Ishikawa (cell line): ENCODE results near the gene PAIP2.

Source experiments
- CEBPB ChIP-seq: IDR thresholded peaks from 2 replicates; pipeline ENCODE4 v1.6.1; 2012
- CREB1 ChIP-seq: IDR thresholded peaks from 2 replicates; pipeline ENCODE4 v1.6.1; 2012; ENCODE audit warnings: low read depth
- EGR1 ChIP-seq: IDR thresholded peaks from 2 replicates; pipeline ENCODE4 v1.6.1; 2012
- EP300 ChIP-seq: IDR thresholded peaks from 2 replicates; pipeline ENCODE4 v1.6.1; 2012; ENCODE audit warnings: borderline replicate concordance
- FOXM1 ChIP-seq: IDR thresholded peaks from 2 replicates; pipeline ENCODE4 v1.6.1; 2012; ENCODE audit warnings: low read depth, borderline replicate concordance
- NFIC ChIP-seq: IDR thresholded peaks from 2 replicates; pipeline ENCODE4 v1.6.1; 2012
- RAD21 ChIP-seq: IDR thresholded peaks from 2 replicates; pipeline ENCODE4 v1.6.1; 2012; ENCODE audit warnings: low read depth
- REST ChIP-seq: IDR thresholded peaks from 2 replicates; pipeline ENCODE4 v1.6.1; 2012; ENCODE audit warnings: low read depth, mild to moderate bottlenecking
- TAF1 ChIP-seq: IDR thresholded peaks from 2 replicates; pipeline ENCODE4 v1.6.1; 2012; ENCODE audit warnings: low read depth, mild to moderate bottlenecking
- TCF12 ChIP-seq: IDR thresholded peaks from 2 replicates; pipeline ENCODE4 v1.6.1; 2012; ENCODE audit warnings: low read depth
- TEAD4 ChIP-seq: IDR thresholded peaks from 2 replicates; pipeline ENCODE4 v1.6.1; 2012
- YY1 ChIP-seq: IDR thresholded peaks from 2 replicates; pipeline ENCODE4 v1.6.1; 2012; ENCODE audit warnings: low read depth
- ZBTB7A ChIP-seq: IDR thresholded peaks from 2 replicates; pipeline ENCODE4 v1.6.1; 2012; ENCODE audit warnings: low read depth
- TF ChIP-seq, protein P1 (sequence below): IDR thresholded peaks from 2 replicates; pipeline ENCODE4 v1.6.1; 2012
- TF ChIP-seq, protein P2 (sequence below): IDR thresholded peaks from 2 replicates; pipeline ENCODE4 v1.6.1; 2012

PAIP2 gene

DNA sequence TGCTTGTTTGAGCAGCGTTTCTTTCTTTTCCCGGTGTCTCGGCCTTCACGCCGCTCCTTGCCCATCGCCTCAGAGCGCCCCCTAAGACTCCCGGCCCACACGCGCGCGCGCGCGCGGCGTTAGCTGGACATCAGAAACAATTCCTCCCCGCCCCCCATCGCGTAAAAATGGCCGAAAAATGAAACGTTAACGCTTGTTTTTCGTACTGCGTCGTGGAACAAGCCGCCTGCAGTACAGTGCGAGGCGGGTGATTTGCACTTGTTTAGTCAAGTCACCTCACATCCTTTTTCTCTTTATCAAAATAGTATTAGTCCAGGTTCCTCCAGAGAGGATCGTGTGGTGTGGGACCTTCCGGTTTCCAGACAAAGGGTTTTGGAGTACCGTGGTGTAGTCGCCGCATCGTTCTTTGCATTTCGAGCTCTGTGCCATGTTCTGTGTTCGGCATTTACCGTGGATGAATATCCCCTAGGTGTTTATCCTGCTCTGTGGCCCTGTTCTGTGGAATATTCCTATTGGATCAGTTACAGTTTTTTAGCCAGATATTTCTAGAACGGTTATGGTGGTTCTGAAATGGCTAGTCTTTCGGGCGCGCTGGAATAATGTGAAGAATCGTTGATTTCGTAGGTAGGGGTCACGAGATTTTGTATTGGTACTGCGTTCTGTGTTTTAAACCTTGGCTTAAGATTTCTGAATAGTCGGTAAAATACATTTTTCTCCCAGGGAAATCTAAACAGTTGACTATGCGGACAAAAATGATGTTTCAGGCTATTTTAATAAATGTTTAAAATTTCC, 47.1 kb upstream of the PAIP2 start:
- TF ChIP-seq YY1 (peak; percentile 88), TAF1 (no peak), FOXM1 (no peak), TEAD4 (peak; percentile 21; the same call in 1 of the 2 replicates), NFIC (no peak), REST (no peak), CREB1 (no peak), TCF12 (0 out of 2 replicates have a peak, but pooled peaks have one; percentile 20), ZBTB7A (no peak), EGR1 (peak; percentile 2; the same call in 1 of the 2 replicates), CEBPB (no peak), EP300 (0 out of 2 replicates have a peak, but pooled peaks have one; percentile 30), RAD21 (no peak)
- TF ChIP-seq, protein P1, sequence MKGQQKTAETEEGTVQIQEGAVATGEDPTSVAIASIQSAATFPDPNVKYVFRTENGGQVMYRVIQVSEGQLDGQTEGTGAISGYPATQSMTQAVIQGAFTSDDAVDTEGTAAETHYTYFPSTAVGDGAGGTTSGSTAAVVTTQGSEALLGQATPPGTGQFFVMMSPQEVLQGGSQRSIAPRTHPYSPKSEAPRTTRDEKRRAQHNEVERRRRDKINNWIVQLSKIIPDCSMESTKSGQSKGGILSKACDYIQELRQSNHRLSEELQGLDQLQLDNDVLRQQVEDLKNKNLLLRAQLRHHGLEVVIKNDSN = no peak
- TF ChIP-seq, protein P2, sequence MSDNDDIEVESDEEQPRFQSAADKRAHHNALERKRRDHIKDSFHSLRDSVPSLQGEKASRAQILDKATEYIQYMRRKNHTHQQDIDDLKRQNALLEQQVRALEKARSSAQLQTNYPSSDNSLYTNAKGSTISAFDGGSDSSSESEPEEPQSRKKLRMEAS = no peak; the same call in 1 of the 2 replicates

GRCh38 chr5:139295346-139296057, 46.2 kb upstream of the PAIP2 start:
- TF ChIP-seq EP300 = no peak
- TF ChIP-seq TEAD4 = no peak
- no peak for TF ChIP-seq YY1
- TF ChIP-seq EGR1 = no peak
- no peak for TF ChIP-seq REST
- no peak for TF ChIP-seq TAF1
- TF ChIP-seq ZBTB7A = no peak
- TF ChIP-seq, protein P1 = no peak
- TF ChIP-seq, protein P2 = no peak
- TF ChIP-seq RAD21 = no peak
- no peak for TF ChIP-seq CREB1

- TF ChIP-seq TAF1 (no peak), FOXM1 (no peak), CEBPB (no peak), RAD21 (no peak)
Measured at GRCh38 chr5:139296198-139296597, 45.5 kb upstream of the PAIP2 start.

DNA sequence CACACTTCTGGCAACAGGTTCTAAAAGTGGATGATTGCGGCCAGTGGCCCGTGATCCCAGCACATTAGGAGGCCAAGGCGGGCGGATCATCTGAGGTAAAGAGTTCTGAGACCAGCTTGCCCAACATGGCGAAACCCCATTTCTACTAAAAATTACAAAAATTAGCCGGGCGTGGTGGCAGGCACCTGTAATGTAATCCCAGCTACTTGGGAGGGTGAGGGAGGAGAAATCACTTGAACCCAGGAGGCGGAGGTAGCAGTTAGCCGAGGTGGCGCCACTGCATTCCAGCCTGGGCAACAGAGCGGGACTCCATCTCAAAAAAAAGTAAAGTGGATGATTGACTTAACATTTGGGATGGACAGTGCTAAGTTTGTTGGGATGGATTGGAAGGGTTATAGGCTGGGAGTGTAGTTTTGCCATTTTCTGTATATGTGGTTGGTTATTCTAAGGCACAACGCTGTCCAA, 44.8 kb upstream of the PAIP2 start:
- TF ChIP-seq REST (no peak), TEAD4 (peak; percentile 87), CEBPB (0 out of 2 replicates have a peak, but pooled peaks have one; percentile 40), RAD21 (no peak), EP300 (no peak), YY1 (0 out of 2 replicates have a peak, but pooled peaks have one; percentile 13)
